AML-193 (cell line): ENCODE measurements around the gene C13orf46.
"Not testable (repeated sequence)": the region's sequence is repeated elsewhere in the genome, so short reads cannot be mapped to it uniquely, and the experiment has no call there.

ENCODE experiments used
- DNase-seq, 2 experiments: peaks; one replicate each; lab custom pipeline; 2025; lab: John Stamatoyannopoulos, UW

The C13orf46 gene

GRCh38 chr13:113991676-113992179, 17.9 kb upstream of the C13orf46 start:
- no peak for DNase-seq

- DNase-seq: no peak
Observed at GRCh38 chr13:113991191-113991669, 17.4 kb upstream of the C13orf46 start.

- DNase-seq: no peak
Observed at GRCh38 chr13:113990321-113990837, 16.5 kb upstream of the C13orf46 start.

GRCh38 chr13:113989585-113990300, 15.9 kb upstream of the C13orf46 start:
- no peak for DNase-seq

GRCh38 chr13:113988859-113989258, 15.0 kb upstream of the C13orf46 start:
- not testable (repeated sequence) for DNase-seq

- no peak for DNase-seq
Observed at GRCh38 chr13:113982296-113982661, 8.4 kb upstream of the C13orf46 start.

- no peak for DNase-seq
Observed at GRCh38 chr13:113981611-113982295, 7.9 kb upstream of the C13orf46 start.

GRCh38 chr13:113981194-113981605, 7.3 kb upstream of the C13orf46 start:
- no peak for DNase-seq

- no peak for DNase-seq
Observed at GRCh38 chr13:113980489-113981064, 6.7 kb upstream of the C13orf46 start.

- no peak for DNase-seq
Observed at GRCh38 chr13:113979791-113980471, 6.1 kb upstream of the C13orf46 start.

GRCh38 chr13:113978741-113979481, 5.0 kb upstream of the C13orf46 start:
- no peak for DNase-seq

- DNase-seq: no peak
Observed at GRCh38 chr13:113977976-113978375, 4.1 kb upstream of the C13orf46 start.

- DNase-seq: no peak
Observed at GRCh38 chr13:113976711-113977684, 3.1 kb upstream of the C13orf46 start.

GRCh38 chr13:113975416-113975815, 1.5 kb upstream of the C13orf46 start:
- no peak for DNase-seq

- DNase-seq: no peak
Observed at GRCh38 chr13:113974304-113975281, 717 bp upstream of the C13orf46 start.

GRCh38 chr13:113972451-113973217, 1.2 kb downstream of the C13orf46 start:
- DNase-seq: no peak

- DNase-seq: no peak
Observed at GRCh38 chr13:113971471-113972231, 2.2 kb downstream of the C13orf46 start.
